B cell (primary cell): ENCODE results near the gene HBS1L.

Experiments used
- CTCF ChIP-seq: fragments of 200-600 bp; IDR thresholded peaks from one replicate; pipeline ENCODE4 v1.8.0; 2022; ENCODE audit warnings: antibody characterized with exemption, mild to moderate bottlenecking
- EZH2 ChIP-seq: IDR thresholded peaks from 2 replicates; pipeline ENCODE4 v1.6.1; 2012; ENCODE audit warnings: borderline replicate concordance, low read depth, mild to moderate bottlenecking, moderate library complexity, low read length; ENCODE audit not compliant: insufficient read depth, poor library complexity, severe bottlenecking

GRCh38 chr6:135060076-135060475 is 5.5 kb upstream of the HBS1L start:
- TF ChIP-seq CTCF (no peak), EZH2 (no peak)
